K562 (cell line): Measurements from ENCODE around the gene CROT.

Experiments
- CEBPB ChIP-seq: fragments of 450-650 bp; IDR thresholded peaks from 2 replicates; pipeline ENCODE4 v1.6.1; 2016; ENCODE audit warnings: missing genetic modification characterization, missing compliant biosample characterization
- CTCF ChIP-seq, 3 experiments: IDR thresholded peaks in 2 of 3; conservative IDR thresholded peaks in 1 of 3; 2 replicates each; pipeline ENCODE4 v1.5.1; 2011 to 2012; ENCODE audit warnings: low read length in 3 of 3, mild to moderate bottlenecking in 3 of 3, control low read depth in 2 of 3, improper control_type of control experiment in 1 of 3, inconsistent platforms in 1 of 3, low read depth in 1 of 3, mixed read lengths in 1 of 3, moderate library complexity in 1 of 3; ENCODE audit not compliant: insufficient read depth in 2 of 3
- FOXP1 ChIP-seq: sonication (generic); formaldehyde crosslinking; IDR thresholded peaks from 2 replicates; pipeline ENCODE4 v1.8.0; 2022; ENCODE audit warnings: mild to moderate bottlenecking, missing genetic modification reagents
- HDAC6 ChIP-seq: IDR thresholded peaks from 2 replicates; pipeline ENCODE4 v1.6.1; 2012; ENCODE audit warnings: low read depth, mild to moderate bottlenecking, control low read depth, inconsistent platforms, low read length, moderate library complexity
- MTA3 ChIP-seq: fragments of 450-650 bp; formaldehyde crosslinking; IDR thresholded peaks from 2 replicates; pipeline ENCODE4 v1.6.1; 2017; ENCODE audit warnings: mild to moderate bottlenecking, borderline replicate concordance
- NR1H2 ChIP-seq: sonication (generic); formaldehyde crosslinking; IDR thresholded peaks from 2 replicates; pipeline ENCODE4 v1.4.0; 2020; ENCODE audit warnings: mild to moderate bottlenecking, missing genetic modification reagents
- POU5F1 ChIP-seq: fragments of 150-350 bp; IDR thresholded peaks from 2 replicates; pipeline ENCODE4 v1.6.1; 2014; ENCODE audit warnings: borderline replicate concordance, low read length, low read depth, mild to moderate bottlenecking; ENCODE audit not compliant: partially characterized antibody
- SMC3 ChIP-seq: conservative IDR thresholded peaks from 2 replicates; pipeline ENCODE4 v1.6.1; 2011; ENCODE audit warnings: low read depth, low read length, improper control_type of control experiment; ENCODE audit not compliant: insufficient read depth
- SUPT5H ChIP-seq: fragments of 450-650 bp; IDR thresholded peaks from 2 replicates; pipeline ENCODE4 v1.6.1; 2016
- TGIF2 ChIP-seq: sonication (generic); formaldehyde crosslinking; IDR thresholded peaks from 2 replicates; pipeline ENCODE4 v1.8.1; 2022; ENCODE audit warnings: mild to moderate bottlenecking, missing genetic modification reagents, moderate library complexity
- ZBTB1 ChIP-seq: sonication (generic); formaldehyde crosslinking; IDR thresholded peaks from 2 replicates; pipeline ENCODE4 v1.8.1; 2023; ENCODE audit warnings: missing genetic modification reagents, low read depth, mild to moderate bottlenecking, borderline replicate concordance
- ZC3H8 ChIP-seq: fragments of 450-650 bp; IDR thresholded peaks from 2 replicates; pipeline ENCODE4 v1.6.1; 2017
- TF ChIP-seq, protein P1 (sequence below), 2 experiments: fragments of 450-650 bp in 1 of 2; sonication (generic) in 1 of 2; formaldehyde crosslinking in 1 of 2; IDR thresholded peaks in 1 of 2; conservative IDR thresholded peaks in 1 of 2; 2 replicates each; pipeline versions ENCODE4 v1.6.1 to v1.8.1; 2016 to 2023; ENCODE audit warnings: mild to moderate bottlenecking in 2 of 2, moderate library complexity in 2 of 2, inconsistent platforms in 1 of 2, missing genetic modification reagents in 1 of 2

DNA sequence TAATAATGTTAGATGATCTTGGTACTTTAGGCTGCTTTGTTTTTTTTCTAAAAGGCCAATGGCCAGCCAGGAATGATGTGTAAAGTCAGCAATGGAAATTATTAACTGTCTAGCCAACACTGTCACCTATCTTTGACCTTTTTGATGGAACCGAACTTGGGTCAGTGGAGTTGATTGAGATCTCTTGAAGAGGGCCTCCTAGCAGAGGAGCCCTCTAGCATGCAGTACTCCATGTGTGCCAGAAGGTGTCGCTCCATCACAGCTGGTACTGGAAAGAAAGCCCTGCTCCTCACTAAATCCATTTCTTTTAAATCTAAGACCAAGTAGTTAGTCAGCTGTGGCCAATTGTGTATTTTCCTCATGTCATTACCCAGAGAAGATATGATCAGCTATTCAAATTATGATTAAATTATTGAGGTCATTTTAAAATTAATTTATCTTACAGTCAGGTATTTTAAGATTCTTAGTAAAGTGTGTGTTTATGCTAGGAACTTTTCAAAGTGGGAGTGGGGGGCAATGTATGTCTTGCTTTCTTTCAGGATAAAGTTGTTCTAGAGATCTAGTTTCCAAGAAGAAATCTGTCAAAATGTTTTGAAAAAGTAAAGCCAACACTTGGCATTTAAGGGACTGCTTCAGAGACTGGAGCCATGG is 33.1 kb upstream of the CROT start:
- TF ChIP-seq SMC3 (peak; percentile 99), TGIF2 (CRISPR knock-in tag) (no peak), ZBTB1 (no peak), MTA3 (no peak), CEBPB (tag) (no peak), CTCF (IDR thresholded peaks at IDR 0.05 in 2 of 3, conservative IDR thresholded peaks at IDR 0.05 in 1 of 3; ENCODE audit: insufficient read depth in 2 of 3, low read depth in 1 of 3, low read length in 3 of 3) (peak; percentile 93 to 99 (median 97)), SUPT5H (no peak), ZC3H8 (no peak), FOXP1 (CRISPR knock-in tag) (no peak), NR1H2 (CRISPR knock-in tag) (no peak), POU5F1 (no peak), HDAC6 (no peak)
- TF ChIP-seq, protein P1, sequence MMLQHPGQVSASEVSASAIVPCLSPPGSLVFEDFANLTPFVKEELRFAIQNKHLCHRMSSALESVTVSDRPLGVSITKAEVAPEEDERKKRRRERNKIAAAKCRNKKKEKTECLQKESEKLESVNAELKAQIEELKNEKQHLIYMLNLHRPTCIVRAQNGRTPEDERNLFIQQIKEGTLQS (IDR thresholded peaks at IDR 0.05) = no peak
- TF ChIP-seq, protein P1 (CRISPR knock-in tag; conservative IDR thresholded peaks at IDR 0.05) = no peak
